GM21619 (cell line): Measurements from ENCODE around the gene SOX6.
"Not testable (repeated sequence)": the region's sequence is repeated elsewhere in the genome, so short reads cannot be mapped to it uniquely, and the experiment has no call there.

Experiments
- ATAC-seq: cut with Tn5 transposase; IDR thresholded peaks from one replicate; pipeline ENCODE4 v1.9.1; 2021; ENCODE audit not compliant: unreplicated experiment

Gene SOX6

GRCh38 chr11:16058671-16059070 is 297.7 kb downstream of the SOX6 start:
- no peak for ATAC-seq

GRCh38 chr11:16052750-16053149 is 303.6 kb downstream of the SOX6 start:
- no peak for ATAC-seq

GRCh38 chr11:16049611-16050010 is 306.7 kb downstream of the SOX6 start:
- ATAC-seq: no peak

- no peak for ATAC-seq
Measured at GRCh38 chr11:16047073-16047472, 309.3 kb downstream of the SOX6 start.

GRCh38 chr11:16043617-16044016 is 312.7 kb downstream of the SOX6 start:
- ATAC-seq: no peak

GRCh38 chr11:16041207-16041606 is 315.1 kb downstream of the SOX6 start:
- no peak for ATAC-seq

- no peak for ATAC-seq
Measured at GRCh38 chr11:16040151-16040550, 316.2 kb downstream of the SOX6 start.

- no peak for ATAC-seq
Measured at GRCh38 chr11:16037179-16037578, 319.2 kb downstream of the SOX6 start.

- ATAC-seq: no peak
Measured at GRCh38 chr11:16036218-16036617, 320.1 kb downstream of the SOX6 start.

- ATAC-seq: no peak
Measured at GRCh38 chr11:16034074-16034473, 322.3 kb downstream of the SOX6 start.

GRCh38 chr11:16032974-16033373 is 323.4 kb downstream of the SOX6 start:
- ATAC-seq: no peak

GRCh38 chr11:16031210-16031609 is 325.1 kb downstream of the SOX6 start:
- ATAC-seq: no peak

- ATAC-seq: no peak
Measured at GRCh38 chr11:16030664-16031063, 325.7 kb downstream of the SOX6 start.

- ATAC-seq: not testable (repeated sequence)
Measured at GRCh38 chr11:16029151-16029550, 327.2 kb downstream of the SOX6 start.

GRCh38 chr11:16028419-16028818 is 327.9 kb downstream of the SOX6 start:
- no peak for ATAC-seq

GRCh38 chr11:16027621-16028020 is 328.7 kb downstream of the SOX6 start:
- ATAC-seq: no peak

- ATAC-seq: no peak
Measured at GRCh38 chr11:16026849-16027248, 329.5 kb downstream of the SOX6 start.

- ATAC-seq: no peak
Measured at GRCh38 chr11:16018931-16019330, 337.4 kb downstream of the SOX6 start.

GRCh38 chr11:16016468-16016829 is 339.9 kb downstream of the SOX6 start:
- ATAC-seq: no peak

GRCh38 chr11:16015741-16016467 is 340.4 kb downstream of the SOX6 start:
- ATAC-seq: no peak

- ATAC-seq: no peak
Measured at GRCh38 chr11:16013649-16014275, 342.6 kb downstream of the SOX6 start.

GRCh38 chr11:16013242-16013641 is 343.1 kb downstream of the SOX6 start:
- ATAC-seq: no peak
